Breast epithelium (tissue), 4 donors: ENCODE data around the gene RWDD2A. TPM values are rescaled to one million over a fixed set of nuclear protein-coding genes. Genes with fewer than 3 reads are reported as not detected.

Source experiments
- DNase-seq, 2 donors: peaks; one replicate each; pipeline ENCODE4 v3.0.0-alpha.2; 2019; ENCODE audit warnings: low spot score in 2 of 2
- H3K27ac ChIP-seq, 2 donors: fragments of 200-600 bp; sonication (generic) in 1 of 2; one replicate each; pipeline ENCODE4 v1.5.1; 2016 to 2019; ENCODE audit warnings: mild to moderate bottlenecking in 1 of 2
- H3K27me3 ChIP-seq, 2 donors: fragments of 200-600 bp; sonication (generic) in 1 of 2; one replicate each; pipeline versions ENCODE4 v1.5.1 to v1.6.0; 2017 to 2019; ENCODE audit warnings: control low read depth in 1 of 2, mild to moderate bottlenecking in 1 of 2
- H3K36me3 ChIP-seq: fragments of 200-600 bp; one replicate; pipeline ENCODE4 v1.5.1; 2019
- H3K4me1 ChIP-seq, 2 donors: fragments of 200-600 bp; sonication (generic); one replicate each; pipeline ENCODE4 v1.5.1; 2016 to 2019; ENCODE audit warnings: control low read depth in 1 of 2
- H3K4me3 ChIP-seq, 3 donors: fragments of 200-600 bp; sonication (generic); 1 replicate in 2 of 3; 2 replicates in 1 of 3; pipeline ENCODE4 v1.5.1; 2016 to 2019; ENCODE audit warnings: mild to moderate bottlenecking in 3 of 3, moderate library complexity in 2 of 3
- H3K9me3 ChIP-seq, 2 donors: fragments of 200-600 bp; sonication (generic) in 1 of 2; one replicate each; pipeline ENCODE4 v1.5.1; 2016 to 2019; ENCODE audit warnings: control low read depth in 1 of 2
- POLR2A ChIP-seq: fragments of 450-650 bp; IDR thresholded peaks from one replicate; pipeline ENCODE4 v1.6.1; 2016; ENCODE audit warnings: antibody characterized with exemption, mild to moderate bottlenecking, moderate library complexity
- POLR2AphosphoS5 ChIP-seq, 3 donors: sonication (generic); formaldehyde crosslinking; IDR thresholded peaks; one replicate each; pipeline ENCODE4 v1.6.1; 2017; ENCODE audit warnings: antibody characterized with exemption in 3 of 3
- intact Hi-C: fragments of 100-400 bp; cut with DNase I; formaldehyde crosslinking; loops from one replicate; pipeline ENCODE4 v1.15.1; 2023; ENCODE audit warnings: low total_unique reads
- total RNA-seq, 3 donors: library from RNA; depleted of rRNA; stranded (reverse); fragments of >200 nt; gene quantifications; one replicate each; pipeline ENCODE4 v1.1.0, GENCODE V29; 2016
- TF ChIP-seq, protein P1 (sequence below), 3 donors: fragments of 450-650 bp; IDR thresholded peaks; one replicate each; pipeline ENCODE4 v1.5.1; 2016 to 2017; ENCODE audit warnings: antibody characterized with exemption in 3 of 3, mild to moderate bottlenecking in 3 of 3, moderate library complexity in 3 of 3

The RWDD2A gene
- 1 to 10 TPM; 3.0 to 3.7 (median 3.6) TPM for total RNA-seq

GRCh38 chr6:83192871-83193746 lies at the start of gene RWDD2A, which contains the start of gene PGM3:
RWDD2A (plus strand) TSS chr6:83193357; CDS start chr6:83194452, 1,095 bp downstream.
PGM3 (minus strand) TSS chr6:83193265; CDS start chr6:83191012, 2,253 bp downstream.
- peak within 1 kb of the TSS; percentile 80 to 81 for H3K27ac ChIP-seq
- H3K36me3 ChIP-seq: no peaks in the 10 kb centered on the region
- peak; percentile 82 for DNase-seq
- H3K4me3 ChIP-seq: peak within 1 kb of the TSS; percentile 69 to 97 (median 87)
- no peaks in the 10 kb centered on the region for H3K9me3 ChIP-seq
- TF ChIP-seq, protein P1, sequence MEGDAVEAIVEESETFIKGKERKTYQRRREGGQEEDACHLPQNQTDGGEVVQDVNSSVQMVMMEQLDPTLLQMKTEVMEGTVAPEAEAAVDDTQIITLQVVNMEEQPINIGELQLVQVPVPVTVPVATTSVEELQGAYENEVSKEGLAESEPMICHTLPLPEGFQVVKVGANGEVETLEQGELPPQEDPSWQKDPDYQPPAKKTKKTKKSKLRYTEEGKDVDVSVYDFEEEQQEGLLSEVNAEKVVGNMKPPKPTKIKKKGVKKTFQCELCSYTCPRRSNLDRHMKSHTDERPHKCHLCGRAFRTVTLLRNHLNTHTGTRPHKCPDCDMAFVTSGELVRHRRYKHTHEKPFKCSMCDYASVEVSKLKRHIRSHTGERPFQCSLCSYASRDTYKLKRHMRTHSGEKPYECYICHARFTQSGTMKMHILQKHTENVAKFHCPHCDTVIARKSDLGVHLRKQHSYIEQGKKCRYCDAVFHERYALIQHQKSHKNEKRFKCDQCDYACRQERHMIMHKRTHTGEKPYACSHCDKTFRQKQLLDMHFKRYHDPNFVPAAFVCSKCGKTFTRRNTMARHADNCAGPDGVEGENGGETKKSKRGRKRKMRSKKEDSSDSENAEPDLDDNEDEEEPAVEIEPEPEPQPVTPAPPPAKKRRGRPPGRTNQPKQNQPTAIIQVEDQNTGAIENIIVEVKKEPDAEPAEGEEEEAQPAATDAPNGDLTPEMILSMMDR (IDR thresholded peaks at IDR 0.05): no peak
- TF ChIP-seq POLR2A: peak; percentile 50
- peak; percentile 51 to 87 (median 57) for TF ChIP-seq POLR2AphosphoS5 (IDR thresholded peaks at IDR 0.05)
- intact Hi-C loops: no loop called here
- no peaks in the 10 kb centered on the region for H3K27me3 ChIP-seq
- no peaks in the 10 kb centered on the region for H3K4me1 ChIP-seq

DNA sequence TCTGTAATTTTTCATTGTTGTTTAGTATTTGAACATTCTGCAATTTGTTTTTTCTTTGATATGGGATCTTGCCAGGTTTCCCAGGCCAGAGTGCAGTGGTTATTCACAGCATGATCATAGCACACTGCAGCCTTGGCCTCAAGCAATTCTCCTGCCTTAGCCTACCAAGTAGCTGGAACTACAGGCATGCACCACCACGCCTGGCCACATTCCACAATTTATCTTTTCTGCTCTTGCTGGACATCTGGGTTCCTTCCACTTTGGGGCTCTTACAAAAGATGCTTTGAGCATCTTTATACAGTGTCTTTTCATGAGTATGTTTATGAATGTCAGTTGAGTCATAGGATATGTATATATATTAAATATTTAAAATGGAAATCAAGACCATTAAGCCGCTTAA lies 42.0 kb upstream of the RWDD2A start:
- DNase-seq: no peak
- Histone ChIP-seq H3K27ac (no peak overlapping the region), H3K4me3 (no peak overlapping the region), H3K4me1 (no peaks in the 10 kb centered on the region), H3K27me3 (no peaks in the 10 kb centered on the region), H3K36me3 (peaks cover 5% of the 10 kb centered on the region), H3K9me3 (no peaks in the 10 kb centered on the region)
- intact Hi-C loops: no loop called here
- no peak for TF ChIP-seq POLR2A
- TF ChIP-seq, protein P1 (IDR thresholded peaks at IDR 0.05): no peak
- no peak for TF ChIP-seq POLR2AphosphoS5 (IDR thresholded peaks at IDR 0.05)

GRCh38 chr6:83152913-83153312 lies 40.2 kb upstream of the RWDD2A start:
- Histone ChIP-seq H3K27me3 (no peaks in the 10 kb centered on the region), H3K4me3 (no peak overlapping the region), H3K4me1 (no peaks in the 10 kb centered on the region), H3K36me3 (peaks cover 10% of the 10 kb centered on the region), H3K27ac (no peak overlapping the region), H3K9me3 (no peaks in the 10 kb centered on the region)
- intact Hi-C loops: no loop called here
- TF ChIP-seq POLR2A: no peak
- TF ChIP-seq, protein P1 (IDR thresholded peaks at IDR 0.05): no peak
- no peak for TF ChIP-seq POLR2AphosphoS5 (IDR thresholded peaks at IDR 0.05)
- no peak for DNase-seq

DNA sequence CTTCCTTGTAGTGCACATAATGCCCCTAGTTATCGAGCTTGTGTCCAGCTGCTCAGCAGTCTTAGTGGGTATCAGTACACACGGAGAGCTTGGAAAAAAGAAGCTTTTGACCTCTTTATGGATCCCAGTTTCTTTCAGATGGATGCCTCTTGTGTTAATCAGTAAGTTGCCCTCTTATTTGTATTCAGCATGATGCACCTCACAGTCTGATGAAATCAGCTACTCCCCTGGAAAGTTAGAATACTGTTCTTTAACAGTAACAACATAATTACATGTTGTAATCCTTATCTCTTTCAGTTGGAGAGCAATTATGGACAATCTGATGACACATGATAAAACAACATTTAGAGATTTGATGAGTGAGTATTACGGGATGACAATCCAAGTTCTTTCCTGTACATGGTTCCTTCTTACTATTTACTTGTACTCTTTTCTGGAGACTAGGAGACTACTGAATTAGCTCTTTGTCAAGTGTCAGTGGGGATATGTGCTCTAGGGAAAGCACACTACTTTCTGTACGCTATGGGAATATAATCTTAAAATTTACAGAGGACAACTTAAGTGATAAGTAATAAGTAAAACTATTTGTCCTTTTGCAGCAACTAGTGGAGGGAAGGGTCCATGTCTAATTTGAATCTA lies 39.2 kb upstream of the RWDD2A start:
- TF ChIP-seq POLR2A (no peak), POLR2AphosphoS5 (IDR thresholded peaks at IDR 0.05) (no peak)
- TF ChIP-seq, protein P1 (IDR thresholded peaks at IDR 0.05): no peak
- Histone ChIP-seq H3K9me3 (no peaks in the 10 kb centered on the region), H3K36me3 (peaks cover 9% of the 10 kb centered on the region), H3K4me1 (no peaks in the 10 kb centered on the region), H3K27ac (no peak overlapping the region), H3K4me3 (no peak overlapping the region), H3K27me3 (no peaks in the 10 kb centered on the region)
- no peak for DNase-seq
- intact Hi-C loops: no loop called here

DNA sequence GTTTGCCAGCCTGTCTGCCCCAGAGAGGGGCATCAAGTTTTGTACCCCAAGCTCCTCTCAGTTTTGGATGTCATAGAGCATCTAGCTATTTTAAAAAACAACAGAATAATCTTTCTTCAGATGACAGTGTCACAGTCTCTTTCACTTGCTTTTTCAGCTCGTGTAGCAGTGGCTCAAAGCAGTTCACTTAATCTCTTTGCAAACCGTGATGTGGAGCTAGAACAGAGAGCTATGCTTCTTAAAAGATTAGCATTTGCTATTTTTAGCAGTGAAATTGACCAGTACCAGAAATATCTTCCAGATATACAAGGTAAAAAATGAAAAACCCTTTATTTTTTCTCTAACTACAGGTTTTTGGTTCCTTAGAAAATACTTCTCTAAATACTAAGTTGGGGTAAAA lies 37.4 kb upstream of the RWDD2A start:
- H3K27ac ChIP-seq: no peak overlapping the region
- H3K27me3 ChIP-seq: no peaks in the 10 kb centered on the region
- no peaks in the 10 kb centered on the region for H3K9me3 ChIP-seq
- DNase-seq: no peak
- no peak overlapping the region for H3K4me3 ChIP-seq
- intact Hi-C loops: no loop called here
- H3K36me3 ChIP-seq: peaks cover 9% of the 10 kb centered on the region
- H3K4me1 ChIP-seq: no peaks in the 10 kb centered on the region
- TF ChIP-seq POLR2A (no peak), POLR2AphosphoS5 (IDR thresholded peaks at IDR 0.05) (no peak)
- TF ChIP-seq, protein P1 (IDR thresholded peaks at IDR 0.05): no peak
